SK-N-MC (cell line): Measurements from ENCODE around the gene DCK.

ENCODE experiments used
- EZH2 ChIP-seq: fragments of 200-600 bp; sonication (generic); IDR thresholded peaks from one replicate; pipeline ENCODE4 v1.6.1; 2017; ENCODE audit warnings: antibody characterized with exemption
- FOXP2 ChIP-seq: optimal IDR thresholded peaks from 2 replicates; pipeline ENCODE3; 2011; ENCODE audit warnings: mild to moderate bottlenecking, moderate library complexity; ENCODE audit not compliant: insufficient read depth; ENCODE audit errors: extremely low read length, control extremely low read depth
- POLR2AphosphoS5 ChIP-seq: IDR thresholded peaks from 2 replicates; pipeline ENCODE4 v1.6.1; 2012; ENCODE audit warnings: mild to moderate bottlenecking, low read depth, low read length, borderline replicate concordance

DNA sequence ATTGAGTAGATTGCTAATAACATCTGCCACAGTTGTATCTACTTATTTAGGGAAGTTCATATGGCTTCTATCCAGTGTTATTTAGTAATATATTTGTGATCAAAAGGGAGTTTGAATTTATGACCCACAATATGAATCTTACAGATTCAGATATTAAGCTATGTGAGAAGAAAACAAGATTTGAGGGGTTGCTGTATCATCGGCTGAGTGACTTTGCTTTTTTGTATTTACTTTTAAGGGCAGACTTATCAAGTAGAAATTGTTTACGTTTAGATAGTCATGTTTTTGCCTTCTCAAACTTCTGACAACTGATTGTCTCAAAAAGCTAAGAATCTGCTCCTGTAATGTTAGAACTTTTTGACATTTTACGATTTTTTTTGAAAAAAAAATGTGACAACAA lies 17.2 kb upstream of the DCK start:
- TF ChIP-seq POLR2AphosphoS5 (no peak), EZH2 (no peak), FOXP2 (no peak)
